Measurements from ENCODE around the gene GPATCH8. TPM values are rescaled to one million over a fixed set of nuclear protein-coding genes. Genes with fewer than 3 reads are reported as not detected.
A peak's percentile ranks its signal among the peaks of the same experiment; 100 is the strongest.

GPATCH8 gene
- total RNA-seq, 1 experiment from 2014 or later, result 40.8 TPM

- no peak for TF ChIP-seq CTCF (IDR thresholded peaks at IDR 0.05; ENCODE audit: unreplicated experiment)
- no peak for DNase-seq (ENCODE audit: unreplicated experiment)
- no peak overlapping the region for H3K4me3 Mint-ChIP-seq (ENCODE audit: unreplicated experiment)
- intact Hi-C loops (cut with micrococcal nuclease), result no loop called here
- H3K9me3 Mint-ChIP-seq (ENCODE audit: unreplicated experiment), result no peaks in the 10 kb centered on the region
- CTCF ChIA-PET, result interaction anchor here (0.6 to 6.1 kb wide), 4 partner anchors 10 to 237 kb away, joined by 3 to 52 read pairs (median 4); no protein-coding TSS in a partner anchor
- no TSS peak for BruUV-seq (replicated peaks)
- POLR2A ChIA-PET, result interaction anchor here (1.4 to 4.4 kb wide), 2 partner anchors 9 to 13 kb away, joined by 3 to 25 read pairs; partner anchors contain the start of gene FZD2
- H3K27me3 Mint-ChIP-seq (ENCODE audit: insufficient read depth, unreplicated experiment), result no peaks in the 10 kb centered on the region
- peak overlapping the region; percentile 92 for H3K27ac Mint-ChIP-seq (ENCODE audit: low read depth, unreplicated experiment)
- no peaks in the 10 kb centered on the region for H3K36me3 Mint-ChIP-seq (ENCODE audit: insufficient read depth, unreplicated experiment)
- peaks cover 51% of the 10 kb centered on the region for H3K4me1 Mint-ChIP-seq (ENCODE audit: insufficient read depth, unreplicated experiment)
Observed at GRCh38 chr17:44543905-44544523, 40.8 kb upstream of the GPATCH8 start.

GRCh38 chr17:44543213-44543904, 40.2 kb upstream of the GPATCH8 start:
- Mint-ChIP-seq H3K27me3 (ENCODE audit: insufficient read depth, unreplicated experiment) (no peaks in the 10 kb centered on the region), H3K4me1 (ENCODE audit: insufficient read depth, unreplicated experiment) (peaks cover 51% of the 10 kb centered on the region), H3K36me3 (ENCODE audit: insufficient read depth, unreplicated experiment) (no peaks in the 10 kb centered on the region), H3K27ac (ENCODE audit: low read depth, unreplicated experiment) (peak overlapping the region; percentile 92), H3K4me3 (ENCODE audit: unreplicated experiment) (peak overlapping the region; percentile 14), H3K9me3 (ENCODE audit: unreplicated experiment) (no peaks in the 10 kb centered on the region)
- TF ChIP-seq CTCF (IDR thresholded peaks at IDR 0.05; ENCODE audit: unreplicated experiment), result no peak
- intact Hi-C loops (cut with micrococcal nuclease), result no loop called here
- BruUV-seq (replicated peaks), result no TSS peak
- POLR2A ChIA-PET, result interaction anchor here (0.6 to 4.4 kb wide), 4 partner anchors 10 to 55 kb away, joined by 3 to 25 read pairs (median 3); partner anchors contain the start of gene FZD2
- DNase-seq (ENCODE audit: unreplicated experiment), result peak; percentile 60
- CTCF ChIA-PET, result interaction anchor here (0.6 to 6.1 kb wide), 3 partner anchors 10 to 384 kb away, joined by 3 to 52 read pairs (median 3); no protein-coding TSS in a partner anchor

GRCh38 chr17:44541884-44542581, 38.8 kb upstream of the GPATCH8 start:
- ChIA-PET POLR2A (no interaction called here), CTCF (interaction anchor here (6.1 kb wide), 1 partner anchor 8 kb away, joined by 52 read pairs; no protein-coding TSS in a partner anchor)
- intact Hi-C loops (cut with micrococcal nuclease), result no loop called here
- H3K4me1 Mint-ChIP-seq (ENCODE audit: insufficient read depth, unreplicated experiment), result peaks cover 38% of the 10 kb centered on the region
- no peaks in the 10 kb centered on the region for H3K9me3 Mint-ChIP-seq (ENCODE audit: unreplicated experiment)
- no peak for TF ChIP-seq CTCF (IDR thresholded peaks at IDR 0.05; ENCODE audit: unreplicated experiment)
- no peaks in the 10 kb centered on the region for H3K36me3 Mint-ChIP-seq (ENCODE audit: insufficient read depth, unreplicated experiment)
- no peak for DNase-seq (ENCODE audit: unreplicated experiment)
- peak overlapping the region; percentile 92 for H3K27ac Mint-ChIP-seq (ENCODE audit: low read depth, unreplicated experiment)
- H3K27me3 Mint-ChIP-seq (ENCODE audit: insufficient read depth, unreplicated experiment), result no peaks in the 10 kb centered on the region
- H3K4me3 Mint-ChIP-seq (ENCODE audit: unreplicated experiment), result no peak overlapping the region
- no TSS peak for BruUV-seq (replicated peaks)
